HCT116 (cell line): ENCODE results near the gene MAP3K2. TPM values are rescaled to one million over a fixed set of nuclear protein-coding genes. Genes with fewer than 3 reads are reported as not detected.

ENCODE experiments used
- ATAC-seq: fragments of 200-7000 bp; cut with Tn5 transposase; 2 replicates; pipeline ENCODE4 v1.9.1; 2020; ENCODE audit warnings: mild to moderate bottlenecking, moderate library complexity
- BruUV-seq: library from RNA; stranded (reverse); fragments of 400-500 nt; replicated peaks from 2 replicates; lab custom pipeline; 2021; lab: Mats Ljungman, UMichigan
- CTCF ChIA-PET: fragments of 300-600 bp; sonication (Branson Sonifier 250); formaldehyde crosslinking; loops from one replicate; lab custom pipeline; 2021; ENCODE audit warnings: antibody characterized with exemption; lab: Charles Lee
- POLR2A ChIA-PET: fragments of 300-600, 350-600 bp; sonication (Branson Sonifier 250); formaldehyde crosslinking; loops from one replicate; lab custom pipeline; 2021; ENCODE audit warnings: antibody characterized with exemption; lab: Charles Lee
- RAD21 ChIA-PET, 2 experiments: fragments of 300-600 bp; sonication (Branson Sonifier 250); formaldehyde crosslinking; loops; one replicate each; lab custom pipeline; 2023; ENCODE audit warnings: low total read pairs in 2 of 2; ENCODE audit not compliant: uncharacterized antibody in 2 of 2, unreplicated experiment in 2 of 2, low non-redundant PET in 1 of 2; lab: Charles Lee
- DNase-seq: peaks from one replicate; pipeline ENCODE4 v3.0.0-alpha.2; 2010; ENCODE audit warnings: low read depth, low spot score
- H2AFZ ChIP-seq: fragments of 200-600 bp; shearing (Covaris generic), sonication (generic); 2 replicates; pipeline ENCODE4 v1.6.1; 2017; ENCODE audit warnings: low read depth, mixed run types, mixed read lengths, antibody characterized with exemption, low read length; ENCODE audit not compliant: poor library complexity, severe bottlenecking
- H3K27ac ChIP-seq: 2 replicates; pipeline ENCODE4 v1.5.1; 2012; ENCODE audit warnings: low read depth, low read length
- H3K27me3 ChIP-seq: fragments of 200-600 bp; sonication (generic); 2 replicates; pipeline ENCODE4 v1.6.1; 2016; ENCODE audit warnings: mixed run types, low read length, mixed read lengths; ENCODE audit not compliant: insufficient read depth
- H3K36me3 ChIP-seq, 2 experiments: fragments of 200-500 bp in 1 of 2; fragments of 200-600 bp in 1 of 2; sonication (Bioruptor generic) in 1 of 2; sonication (generic) in 1 of 2; 2 replicates each; pipeline versions ENCODE4 v1.5.1 to v1.6.1; 2014 to 2016; ENCODE audit warnings: low read length in 2 of 2, inconsistent platforms in 1 of 2, mixed read lengths in 1 of 2, mixed run types in 1 of 2; ENCODE audit not compliant: insufficient read depth in 2 of 2, control insufficient read depth in 1 of 2
- H3K4me1 ChIP-seq, 2 experiments: fragments of 200-600 bp in 1 of 2; sonication (generic) in 1 of 2; 2 replicates each; pipeline versions ENCODE4 v1.5.1 to v1.6.1; 2012 to 2017; ENCODE audit warnings: low read length in 2 of 2, inconsistent platforms in 1 of 2, mild to moderate bottlenecking in 1 of 2, mixed read lengths in 1 of 2, mixed run types in 1 of 2, moderate library complexity in 1 of 2; ENCODE audit not compliant: insufficient read depth in 2 of 2, control insufficient read depth in 1 of 2
- H3K4me2 ChIP-seq: fragments of 200-600 bp; sonication (generic); 2 replicates; pipeline ENCODE4 v1.6.1; 2017; ENCODE audit warnings: mixed run types, low read length, mixed read lengths
- H3K4me3 ChIP-seq, 2 experiments: fragments of 200-600 bp in 1 of 2; sonication (generic) in 1 of 2; replicated peaks in 1 of 2; 2 replicates each; pipeline ENCODE4 v1.5.1; 2011 to 2016; ENCODE audit warnings: low read length in 2 of 2, control low read depth in 1 of 2, low read depth in 1 of 2, mild to moderate bottlenecking in 1 of 2, mixed read lengths in 1 of 2, mixed run types in 1 of 2
- H3K79me2 ChIP-seq: fragments of 200-600 bp; sonication (generic); 2 replicates; pipeline ENCODE4 v1.6.1; 2017; ENCODE audit warnings: mild to moderate bottlenecking, mixed run types, low read length, moderate library complexity, mixed read lengths; ENCODE audit not compliant: insufficient read depth
- H3K9ac ChIP-seq: fragments of 200-600 bp; sonication (generic); 2 replicates; pipeline ENCODE4 v1.6.1; 2016; ENCODE audit warnings: low read length, mixed read lengths
- H3K9me2 ChIP-seq: fragments of 200-600 bp; sonication (generic), shearing (Covaris generic); 2 replicates; pipeline ENCODE4 v1.6.1; 2017; ENCODE audit warnings: mixed run types, mild to moderate bottlenecking, moderate library complexity; ENCODE audit not compliant: insufficient read depth
- H3K9me3 ChIP-seq, 2 experiments: fragments of 200-500 bp in 1 of 2; fragments of 200-600 bp in 1 of 2; sonication (Bioruptor generic) in 1 of 2; sonication (generic) in 1 of 2; 2 replicates each; pipeline ENCODE4 v1.6.1; 2014 to 2017; ENCODE audit warnings: low read length in 2 of 2, mixed read lengths in 2 of 2, inconsistent platforms in 1 of 2, low read depth in 1 of 2, mild to moderate bottlenecking in 1 of 2, mixed run types in 1 of 2, moderate library complexity in 1 of 2; ENCODE audit not compliant: control insufficient read depth in 1 of 2, insufficient read depth in 1 of 2
- H4K20me1 ChIP-seq: fragments of 200-600 bp; sonication (generic), shearing (Covaris generic); 2 replicates; pipeline ENCODE4 v1.6.1; 2017; ENCODE audit warnings: mixed run types, mild to moderate bottlenecking, moderate library complexity; ENCODE audit not compliant: insufficient read depth
- EGR1 ChIP-seq: IDR thresholded peaks from 2 replicates; pipeline ENCODE4 v1.6.1; 2012; ENCODE audit warnings: low read depth
- FOSL1 ChIP-seq: IDR thresholded peaks from 2 replicates; pipeline ENCODE4 v1.6.1; 2012; ENCODE audit warnings: low read depth
- MAX ChIP-seq: IDR thresholded peaks from 2 replicates; pipeline ENCODE4 v1.6.1; 2012
- POLR2A ChIP-seq: IDR thresholded peaks from 2 replicates; pipeline ENCODE4 v1.7.0; 2011; ENCODE audit warnings: borderline replicate concordance; ENCODE audit not compliant: insufficient read depth, insufficient read length; ENCODE audit errors: extremely low read depth
- REST ChIP-seq: IDR thresholded peaks from 2 replicates; pipeline ENCODE4 v1.6.1; 2012; ENCODE audit warnings: low read depth
- SIN3A ChIP-seq: IDR thresholded peaks from 2 replicates; pipeline ENCODE4 v1.6.1; 2012; ENCODE audit warnings: low read depth
- SRF ChIP-seq: IDR thresholded peaks from 2 replicates; pipeline ENCODE4 v1.6.1; 2012; ENCODE audit warnings: low read depth
- TCF7L2 ChIP-seq: IDR thresholded peaks from 2 replicates; pipeline ENCODE4 v1.7.0; 2011; ENCODE audit warnings: borderline replicate concordance, inconsistent platforms; ENCODE audit not compliant: insufficient read depth, insufficient read length; ENCODE audit errors: extremely low read depth
- YY1 ChIP-seq: IDR thresholded peaks from 2 replicates; pipeline ENCODE4 v1.6.1; 2011; ENCODE audit warnings: low read length, low read depth, moderate library complexity, mild to moderate bottlenecking; ENCODE audit not compliant: insufficient replicate concordance; ENCODE audit errors: extremely low read depth
- ZFX ChIP-seq: fragments of 450-650 bp; IDR thresholded peaks from 2 replicates; pipeline ENCODE4 v1.6.1; 2017
- intact Hi-C: fragments of 100-400 bp; cut with micrococcal nuclease; formaldehyde crosslinking; loops from 2 replicates; pipeline ENCODE4 v1.10.0; 2022
- total RNA-seq: library from RNA; stranded (reverse); gene quantifications from one replicate; pipeline ENCODE4 v1.2.1, GENCODE V29; 2021; ENCODE audit not compliant: unreplicated experiment

The MAP3K2 gene
- total RNA-seq, 1 experiment from 2014 or later = 44.5 TPM

GRCh38 chr2:127308586-127309138, 79.1 kb downstream of the MAP3K2 start:
- TF ChIP-seq EGR1 (no peak), ZFX (no peak), FOSL1 (no peak), SIN3A (no peak), TCF7L2 (no peak), REST (no peak), SRF (no peak), MAX (no peak), POLR2A (no peak), YY1 (no peak)
- Histone ChIP-seq H3K36me3 (peaks cover 1 to 5% of the 10 kb centered on the region in 2 experiments; a peak in 2 of 4 replicates), H3K9me2 (no peaks in the 10 kb centered on the region), H3K79me2 (no peaks in the 10 kb centered on the region), H2AFZ (no peak overlapping the region), H3K9ac (no peak overlapping the region), H3K4me1 (no peaks in the 10 kb centered on the region), H3K9me3 (no peaks in the 10 kb centered on the region), H3K4me2 (no peak overlapping the region), H4K20me1 (no peaks in the 10 kb centered on the region), H3K27ac (no peak overlapping the region), H3K27me3 (no peaks in the 10 kb centered on the region), H3K4me3 (no peak overlapping the region)
- DNase-seq (no peak), ATAC-seq (no peak)
- intact Hi-C loops = no loop called here
- no TSS peak for BruUV-seq
- ChIA-PET POLR2A (no interaction called here), RAD21 (no interaction called here), CTCF (interaction anchor here (0.6 to 0.8 kb wide), 2 partner anchors 10 to 112 kb away, joined by 4 read pairs; no protein-coding TSS in a partner anchor)
